Transverse colon (tissue), 3 donors: ENCODE results near the gene SSTR5.

Experiments used
- POLR2A ChIP-seq: fragments of 450-650 bp; IDR thresholded peaks from one replicate; pipeline ENCODE4 v1.6.1; 2016; ENCODE audit warnings: antibody characterized with exemption, mild to moderate bottlenecking, moderate library complexity
- TF ChIP-seq, protein P1 (sequence below), 5 experiments: fragments of 200-600 bp in 3 of 5; fragments of 450-650 bp in 2 of 5; sonication (generic) in 3 of 5; IDR thresholded peaks; 1 replicate in 2 of 5; 2 replicates in 3 of 5; pipeline ENCODE4 v1.5.1; 2016 to 2017; ENCODE audit warnings: antibody characterized with exemption in 5 of 5, inconsistent platforms in 3 of 5, mild to moderate bottlenecking in 2 of 5, moderate library complexity in 1 of 5

GRCh38 chr16:1093284-1094123 lies 21.0 kb downstream of the SSTR5 start:
- TF ChIP-seq, protein P1, sequence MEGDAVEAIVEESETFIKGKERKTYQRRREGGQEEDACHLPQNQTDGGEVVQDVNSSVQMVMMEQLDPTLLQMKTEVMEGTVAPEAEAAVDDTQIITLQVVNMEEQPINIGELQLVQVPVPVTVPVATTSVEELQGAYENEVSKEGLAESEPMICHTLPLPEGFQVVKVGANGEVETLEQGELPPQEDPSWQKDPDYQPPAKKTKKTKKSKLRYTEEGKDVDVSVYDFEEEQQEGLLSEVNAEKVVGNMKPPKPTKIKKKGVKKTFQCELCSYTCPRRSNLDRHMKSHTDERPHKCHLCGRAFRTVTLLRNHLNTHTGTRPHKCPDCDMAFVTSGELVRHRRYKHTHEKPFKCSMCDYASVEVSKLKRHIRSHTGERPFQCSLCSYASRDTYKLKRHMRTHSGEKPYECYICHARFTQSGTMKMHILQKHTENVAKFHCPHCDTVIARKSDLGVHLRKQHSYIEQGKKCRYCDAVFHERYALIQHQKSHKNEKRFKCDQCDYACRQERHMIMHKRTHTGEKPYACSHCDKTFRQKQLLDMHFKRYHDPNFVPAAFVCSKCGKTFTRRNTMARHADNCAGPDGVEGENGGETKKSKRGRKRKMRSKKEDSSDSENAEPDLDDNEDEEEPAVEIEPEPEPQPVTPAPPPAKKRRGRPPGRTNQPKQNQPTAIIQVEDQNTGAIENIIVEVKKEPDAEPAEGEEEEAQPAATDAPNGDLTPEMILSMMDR (IDR thresholded peaks at IDR 0.05), result no peak
- TF ChIP-seq POLR2A, result no peak
